Measurements from ENCODE around the gene MYO5B.

MYO5B gene

DNA sequence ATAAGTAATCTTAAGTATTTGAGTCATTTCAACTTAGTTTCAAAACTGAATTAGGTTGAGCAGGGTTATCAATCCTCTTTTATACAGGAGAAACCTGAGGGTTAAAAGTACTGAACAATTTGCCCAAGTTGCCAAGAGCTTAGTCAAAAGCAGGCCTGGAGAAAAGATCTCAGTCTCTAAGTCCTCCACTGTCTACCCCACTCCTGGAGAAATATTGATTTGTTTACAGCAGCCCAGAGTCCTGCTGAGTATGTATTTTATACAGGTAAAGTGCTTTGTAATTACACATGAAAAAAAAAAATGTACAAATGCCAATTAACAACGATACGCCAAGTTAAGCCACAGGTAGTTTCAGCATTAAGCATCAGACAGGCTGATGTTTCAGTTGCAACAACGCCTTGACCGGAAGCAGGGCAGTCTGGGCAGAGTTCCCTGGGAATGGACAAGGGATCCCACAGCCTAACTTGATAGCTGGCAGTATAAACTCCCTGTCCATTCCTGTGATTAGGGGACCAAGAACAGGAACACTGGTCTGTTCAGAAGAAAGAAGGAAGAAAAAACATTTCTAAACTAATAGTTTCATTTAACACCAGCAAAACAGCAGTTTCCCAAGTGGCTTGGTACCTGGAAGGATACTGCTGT lies 132.9 kb downstream of the MYO5B start:
- no peak for DNase-seq

DNA sequence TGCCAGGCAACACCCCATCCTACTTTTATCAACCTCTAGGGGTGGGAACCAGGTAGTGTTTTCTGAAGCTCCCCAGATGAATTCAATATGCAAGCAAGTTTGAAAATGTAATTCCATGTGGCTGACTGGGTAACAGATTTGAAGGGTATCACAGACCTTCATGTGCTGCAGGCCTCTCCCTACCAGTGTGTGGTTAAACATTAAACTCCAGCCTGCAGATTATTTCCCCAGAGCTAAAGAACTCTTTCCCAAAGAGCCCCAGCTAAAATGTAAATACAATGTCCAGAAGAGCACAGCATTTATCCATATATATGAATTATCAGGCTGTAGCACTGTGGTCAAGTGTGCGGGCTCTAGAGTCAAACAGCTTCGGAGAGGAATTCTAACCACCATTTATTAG lies 134.1 kb downstream of the MYO5B start:
- DNase-seq: no peak

DNA sequence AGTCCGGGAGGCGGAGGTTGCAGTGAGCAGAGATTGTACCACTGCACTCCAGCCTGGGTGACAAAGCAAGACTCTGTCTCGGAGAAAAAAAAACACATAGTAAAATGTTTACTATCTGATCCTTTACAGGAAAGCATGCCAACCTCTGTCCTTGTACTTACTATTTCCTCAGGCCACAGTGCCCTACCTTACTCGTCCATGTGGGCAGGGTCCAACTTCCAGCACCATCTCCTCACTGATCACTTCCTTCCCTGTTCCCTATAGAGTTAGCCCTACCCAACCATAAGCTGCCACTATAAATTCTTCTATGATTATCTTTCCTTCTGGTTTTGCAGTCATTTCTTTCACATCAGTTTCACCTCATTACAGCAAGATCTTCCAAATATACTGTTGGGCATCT lies 136.2 kb downstream of the MYO5B start:
- no peak for DNase-seq

DNA sequence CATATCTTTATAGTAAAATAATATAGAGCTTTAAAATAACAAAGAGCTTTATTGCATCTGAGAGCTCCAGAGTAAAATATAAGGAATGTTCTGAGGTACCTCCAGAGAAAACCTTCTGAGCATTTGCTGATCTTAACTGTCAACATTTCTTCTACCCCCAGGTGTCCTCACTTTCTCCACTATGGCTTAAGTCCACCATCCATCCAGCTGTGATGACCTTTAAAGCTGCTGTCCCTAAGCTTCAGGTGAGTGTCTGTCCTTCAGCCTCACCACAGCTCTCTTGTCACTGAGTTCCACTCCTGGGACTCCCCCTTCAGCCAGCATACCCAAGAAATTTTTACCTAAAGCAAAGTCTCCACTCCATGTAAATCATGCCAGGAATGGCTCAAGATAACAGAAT lies 137.9 kb downstream of the MYO5B start:
- DNase-seq: no peak

DNA sequence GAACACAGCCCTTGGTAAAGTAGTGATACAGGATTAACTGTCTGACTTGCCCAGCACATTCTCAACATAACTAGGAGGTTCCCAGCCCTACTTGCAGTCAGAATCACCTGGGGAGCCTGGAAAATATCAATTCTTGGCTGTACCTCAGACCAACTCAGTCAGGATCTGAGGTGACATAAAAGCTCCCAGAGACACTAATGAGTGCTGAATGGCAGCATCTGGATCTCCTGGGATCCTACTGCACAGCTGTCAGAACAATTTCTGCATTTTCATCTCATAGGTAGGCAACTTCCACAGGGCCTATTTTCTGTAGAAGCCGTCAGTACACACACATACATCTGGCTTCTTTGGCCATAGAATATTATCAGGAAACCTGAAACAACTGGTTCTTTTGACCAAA lies 138.8 kb downstream of the MYO5B start:
- DNase-seq: no peak

DNA sequence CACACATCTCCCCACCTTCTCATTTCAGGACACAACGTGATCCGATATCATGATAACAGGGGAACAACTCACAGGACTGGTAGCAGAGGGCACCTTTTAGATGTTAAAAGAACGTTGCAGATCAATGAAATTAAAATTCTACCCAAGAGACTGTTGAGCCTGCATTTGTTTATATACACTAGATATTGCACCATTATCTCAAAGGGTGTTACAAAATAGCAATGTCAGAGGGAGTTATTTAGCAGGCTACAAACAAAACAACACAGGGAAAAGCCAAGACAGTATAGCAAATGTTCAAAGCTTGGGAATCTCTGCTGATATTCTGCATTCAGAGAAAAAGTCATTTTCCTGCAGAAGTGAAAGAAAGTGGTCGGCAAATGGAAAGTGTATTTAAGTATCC lies 139.5 kb downstream of the MYO5B start:
- DNase-seq: no peak

DNA sequence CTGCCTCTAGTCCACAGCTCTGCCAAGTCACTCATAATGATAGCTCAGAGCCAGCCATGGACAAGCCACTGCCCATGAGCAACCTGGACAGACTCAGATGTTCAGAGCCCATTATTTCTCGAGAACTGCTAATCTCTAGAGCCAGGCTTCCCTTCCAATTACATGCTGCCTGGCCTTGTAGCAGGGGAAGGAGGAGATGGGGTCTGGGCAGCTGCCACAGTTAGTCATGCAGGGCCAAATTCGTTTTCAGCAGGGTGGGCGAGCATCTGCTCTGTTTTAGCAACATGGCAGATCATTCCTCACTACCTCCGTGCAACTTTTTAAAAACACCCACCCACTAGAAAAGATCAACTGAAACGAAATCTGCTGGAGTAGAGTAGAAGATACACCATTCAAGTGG lies 141.8 kb downstream of the MYO5B start:
- no peak for DNase-seq

DNA sequence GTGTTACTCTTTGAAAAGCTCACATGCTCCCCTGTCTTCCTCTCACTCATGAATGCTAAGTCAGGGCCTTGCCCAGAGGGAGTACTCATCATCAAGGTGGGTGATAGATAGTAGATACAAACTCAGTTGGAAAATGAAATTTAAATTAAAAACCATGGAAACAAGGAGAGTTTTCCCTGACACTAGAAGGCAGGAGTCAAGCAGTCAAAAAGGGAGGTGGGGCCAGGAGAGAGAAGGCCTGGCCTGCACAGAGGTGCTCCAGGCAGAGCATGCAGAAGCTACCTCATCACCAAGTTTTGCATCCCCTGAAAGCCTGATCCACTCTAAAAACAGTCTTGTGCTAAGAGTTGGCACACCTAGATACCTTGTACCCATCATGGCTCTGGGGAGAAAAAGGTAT lies 143.7 kb downstream of the MYO5B start:
- no peak for DNase-seq

DNA sequence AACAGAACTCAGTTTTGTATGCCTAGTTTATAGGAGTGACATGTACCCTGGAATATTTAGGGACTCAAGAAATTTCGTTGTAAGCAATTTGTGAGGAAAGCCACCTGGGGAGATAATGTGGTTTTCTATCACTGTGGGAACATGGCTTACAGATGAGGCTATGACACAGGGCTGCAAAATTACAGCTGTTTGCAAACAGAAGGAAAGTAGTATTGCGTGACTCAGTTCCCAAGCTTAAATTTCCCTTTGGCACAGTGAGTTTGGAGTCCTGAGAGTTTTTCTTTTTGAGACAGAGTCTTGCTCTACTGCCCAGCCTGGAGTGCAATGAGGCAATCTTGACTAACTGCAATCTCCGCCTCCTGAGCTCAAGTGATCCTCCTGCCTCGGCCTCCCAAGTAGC lies 149.8 kb downstream of the MYO5B start:
- no peak for DNase-seq

DNA sequence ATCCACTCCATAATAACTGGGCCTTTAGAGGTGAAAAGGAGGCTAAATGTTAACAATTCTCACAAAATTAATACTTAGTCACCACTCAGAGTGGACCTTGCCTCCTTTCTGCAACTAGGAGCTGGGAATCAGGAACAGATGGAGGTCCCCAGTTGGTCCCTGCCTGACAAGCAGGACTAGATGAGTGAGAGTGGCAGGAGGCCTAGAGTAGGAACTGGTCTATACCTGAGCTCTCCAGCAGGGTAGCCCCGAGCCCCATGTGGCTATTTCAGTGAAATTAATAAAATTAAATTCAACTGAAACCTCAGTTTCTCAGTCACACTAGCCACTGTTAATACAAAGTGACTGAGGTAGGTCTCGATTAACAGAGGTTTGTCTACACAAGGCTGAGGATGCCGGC lies 150.5 kb downstream of the MYO5B start:
- DNase-seq: no peak

DNA sequence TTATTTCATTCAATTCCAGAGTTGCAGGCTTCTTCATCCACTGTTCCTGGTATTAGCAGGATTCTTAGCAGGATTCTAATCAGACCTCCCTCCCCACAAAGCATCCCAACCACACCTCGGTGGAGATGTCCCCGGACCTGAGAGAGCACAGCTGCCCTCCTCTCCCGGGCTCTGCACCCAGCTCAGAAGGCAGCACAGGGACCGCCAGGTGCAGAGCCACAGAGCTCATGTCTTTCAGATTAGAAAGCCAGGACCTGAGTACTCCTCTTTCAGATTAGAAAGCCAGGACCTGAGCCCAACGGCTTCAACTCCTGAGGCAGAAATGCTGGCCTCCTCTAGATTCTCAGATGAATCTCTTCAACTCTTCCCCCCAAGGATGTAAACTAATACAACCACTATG lies 152.3 kb downstream of the MYO5B start:
- no peak for DNase-seq

DNA sequence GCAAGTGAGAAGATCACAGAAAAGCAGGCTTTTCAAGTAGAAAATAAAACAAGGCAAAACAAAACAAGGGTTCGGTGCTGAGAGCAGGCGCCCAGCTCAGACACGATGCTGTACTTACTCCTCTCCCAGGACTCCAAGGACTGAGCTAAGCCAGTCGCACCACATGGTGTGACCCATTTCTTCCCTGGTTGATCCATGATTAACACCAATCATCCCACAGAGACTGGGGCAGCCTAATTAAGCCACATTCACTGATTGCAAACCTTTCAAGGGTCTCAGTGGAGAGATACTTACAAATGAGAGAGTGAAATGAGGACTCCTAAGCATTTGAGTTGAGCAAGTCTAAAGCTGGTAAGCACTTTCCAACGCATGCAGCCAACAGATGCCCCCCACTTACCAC lies 155.2 kb downstream of the MYO5B start:
- DNase-seq: no peak

DNA sequence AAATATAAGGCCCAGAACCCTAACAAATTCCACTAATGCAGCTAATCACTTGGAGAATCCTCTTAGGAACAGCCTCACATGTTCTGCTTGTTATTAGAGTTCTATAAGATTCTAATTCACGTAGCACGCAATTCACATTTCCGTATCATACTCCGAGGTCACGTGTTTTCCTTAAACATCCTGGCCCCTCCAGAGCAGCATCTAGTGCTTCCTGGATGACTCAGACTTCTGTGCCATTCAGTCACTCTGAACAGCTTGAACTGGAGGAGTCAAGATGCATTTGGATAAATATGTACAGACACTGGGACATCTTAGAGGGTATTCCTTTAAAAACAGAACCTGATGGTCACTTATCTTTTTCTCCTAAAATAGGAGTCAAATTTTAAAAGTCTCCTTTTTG lies 156.5 kb downstream of the MYO5B start:
- DNase-seq: no peak

DNA sequence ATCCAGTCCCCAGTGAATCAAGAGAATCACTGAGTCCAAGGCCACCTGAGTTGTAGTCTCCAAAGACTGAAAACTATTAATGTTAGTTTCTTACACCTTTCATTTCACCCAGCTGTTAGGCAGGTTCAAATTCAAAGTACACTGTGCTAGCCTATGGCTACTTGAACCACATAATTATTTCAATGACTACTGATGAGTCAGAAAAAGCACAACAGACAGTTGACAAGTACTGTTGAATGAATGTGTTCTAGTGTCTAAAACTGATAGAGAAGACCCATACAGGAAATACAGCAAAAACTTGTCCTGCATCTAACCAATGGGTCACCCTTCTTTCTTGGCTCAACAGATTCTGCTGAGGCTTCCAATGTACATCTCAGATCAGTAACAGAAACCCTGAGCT lies 160.9 kb downstream of the MYO5B start:
- DNase-seq: no peak

DNA sequence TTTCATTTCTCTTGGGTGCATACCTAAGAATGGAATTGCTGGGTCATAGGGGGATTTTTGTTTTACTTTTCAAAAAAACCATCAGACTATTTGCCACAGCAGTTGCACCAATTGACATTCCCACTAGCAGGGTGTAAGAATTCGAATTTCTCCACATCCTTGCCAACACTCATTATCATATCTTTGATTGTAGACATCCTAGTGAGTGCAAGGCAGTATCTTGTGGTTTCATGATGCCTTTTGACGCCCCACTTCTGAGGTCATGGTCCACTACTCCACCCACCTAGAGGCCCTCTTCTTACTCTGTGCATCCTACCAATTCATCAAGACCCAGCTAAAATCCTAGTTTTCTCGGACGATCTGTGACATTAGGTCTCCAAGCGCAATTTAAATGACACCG lies 161.9 kb downstream of the MYO5B start:
- no peak for DNase-seq

DNA sequence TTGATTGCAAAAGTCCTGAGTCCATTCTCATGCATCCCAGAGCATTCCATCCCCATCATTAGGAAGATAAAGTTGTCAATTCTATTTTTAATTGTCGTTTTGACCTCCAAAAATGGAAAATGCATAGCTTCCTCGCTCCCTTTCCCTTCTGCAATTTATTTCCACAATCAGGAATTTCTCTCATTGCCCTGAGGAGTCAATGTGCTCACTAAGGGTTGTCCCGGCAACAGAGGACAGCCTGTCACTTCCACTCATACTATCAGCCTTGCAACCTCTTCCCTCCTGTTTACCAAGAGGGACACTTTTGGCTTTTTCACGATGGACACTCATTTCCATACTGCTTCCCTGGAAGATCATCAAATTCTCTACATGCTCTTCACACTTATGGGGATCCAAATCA lies 164.8 kb downstream of the MYO5B start:
- DNase-seq: no peak

DNA sequence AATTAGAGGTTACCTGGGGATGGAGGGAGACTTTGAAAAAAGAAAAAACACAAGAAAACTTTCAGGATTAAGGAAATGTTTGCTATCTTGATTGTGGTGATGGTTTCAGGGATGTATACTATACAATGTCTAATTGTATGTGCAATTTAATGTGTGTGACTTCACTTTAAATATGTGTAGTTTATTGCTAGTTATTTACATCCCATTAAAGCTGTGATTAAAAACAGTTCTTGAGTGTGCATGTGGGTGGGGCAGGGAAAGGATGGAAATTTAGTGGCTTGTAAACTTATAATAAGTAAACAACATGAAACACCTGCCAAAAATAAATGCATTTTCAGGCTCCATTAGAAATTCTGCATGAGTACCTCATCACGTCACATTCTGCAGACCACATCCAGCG lies 167.0 kb downstream of the MYO5B start:
- no peak for DNase-seq

DNA sequence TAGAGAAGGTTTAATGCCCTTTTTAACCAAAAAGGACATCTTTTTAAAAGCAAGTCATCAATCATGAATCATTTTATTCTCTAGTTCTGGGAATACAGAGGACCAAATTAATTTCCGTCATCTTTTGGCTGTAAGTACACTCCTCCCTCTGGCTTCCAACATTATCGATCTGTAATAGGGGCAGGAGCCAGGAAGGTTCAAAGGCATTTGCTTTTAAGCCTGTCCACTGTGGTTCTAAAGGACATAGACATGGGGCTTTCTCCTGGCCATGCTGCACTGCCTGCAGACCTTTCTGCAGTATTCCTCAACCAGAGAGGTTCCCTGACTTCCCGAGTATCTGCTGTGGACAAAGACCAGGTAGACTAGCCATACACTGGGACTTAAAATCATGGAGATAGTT lies 170.5 kb downstream of the MYO5B start:
- no peak for DNase-seq

DNA sequence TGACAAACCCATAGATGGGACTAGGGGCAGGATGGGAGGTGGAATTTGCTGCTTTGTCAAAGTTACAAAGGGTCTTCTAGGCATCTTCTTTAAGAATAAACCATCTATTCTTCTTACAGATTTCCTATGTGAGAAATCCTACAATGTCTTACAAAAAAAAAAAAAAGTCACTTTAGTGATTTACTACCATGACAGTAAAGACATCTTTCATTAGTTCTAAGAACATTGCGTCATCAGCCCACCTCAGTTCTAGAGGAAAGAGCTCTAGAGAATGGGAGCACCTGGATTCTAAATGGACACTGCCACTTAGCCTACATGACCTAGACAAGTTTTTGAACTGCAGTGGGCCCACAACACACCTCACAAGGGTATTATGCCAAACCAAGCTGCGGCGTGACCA lies 172.0 kb downstream of the MYO5B start:
- no peak for DNase-seq

DNA sequence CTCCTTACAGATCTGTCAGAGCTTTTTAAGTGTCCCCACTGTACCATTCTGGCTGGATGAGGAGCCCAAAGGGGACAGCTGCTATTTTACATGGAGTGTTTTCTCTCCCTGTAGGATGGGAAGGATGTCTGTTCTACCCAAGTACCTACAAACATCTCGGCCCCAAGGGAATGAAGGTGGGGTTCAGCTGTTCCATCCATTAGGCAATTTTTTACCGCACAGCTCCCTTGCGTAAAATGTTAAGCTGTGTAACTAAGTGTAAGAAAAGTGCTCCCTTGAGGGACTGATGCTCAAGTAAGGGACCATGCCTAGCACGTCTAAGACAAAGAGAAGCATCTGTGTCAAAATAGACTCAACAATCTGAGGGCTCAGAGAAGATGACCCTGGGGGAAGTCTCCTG lies 180.3 kb downstream of the MYO5B start:
- no peak for DNase-seq

DNA sequence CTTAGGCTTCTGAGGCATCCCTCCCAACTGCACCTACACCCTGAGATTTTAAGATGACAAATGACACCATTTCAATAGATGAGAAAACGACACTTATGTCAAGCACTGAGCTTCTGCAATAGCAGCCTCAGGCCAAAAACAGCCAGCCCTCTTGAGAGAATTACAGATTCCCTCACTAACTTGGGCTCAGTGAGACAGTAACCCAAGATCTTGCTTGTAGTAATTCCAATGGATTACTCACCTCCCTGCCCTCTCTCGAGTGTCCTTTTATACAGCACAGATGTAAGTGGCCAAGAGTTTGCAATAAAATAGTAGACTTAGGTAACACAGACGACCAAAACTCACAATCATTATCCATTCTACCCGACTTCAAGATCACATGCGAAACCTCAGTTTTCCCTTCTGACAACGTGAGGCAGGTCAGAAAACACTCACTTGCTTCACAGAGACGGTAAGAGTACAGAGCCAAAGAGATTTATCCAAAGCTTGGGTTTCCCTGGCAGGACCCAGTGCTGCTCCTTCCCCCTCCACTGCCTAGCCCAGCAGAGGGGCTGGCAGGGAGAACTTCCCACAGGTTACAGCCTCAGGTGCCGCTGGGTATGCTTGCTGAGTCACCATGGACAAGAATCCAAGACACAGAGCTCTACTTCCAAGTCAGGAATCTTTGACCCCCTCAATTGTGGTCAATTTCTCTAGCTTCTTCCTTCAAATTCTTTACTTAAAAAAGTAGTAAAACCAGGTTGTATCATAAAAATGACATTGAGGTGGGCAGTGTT lies 181.4 kb downstream of the MYO5B start:
- no peak for DNase-seq

DNA sequence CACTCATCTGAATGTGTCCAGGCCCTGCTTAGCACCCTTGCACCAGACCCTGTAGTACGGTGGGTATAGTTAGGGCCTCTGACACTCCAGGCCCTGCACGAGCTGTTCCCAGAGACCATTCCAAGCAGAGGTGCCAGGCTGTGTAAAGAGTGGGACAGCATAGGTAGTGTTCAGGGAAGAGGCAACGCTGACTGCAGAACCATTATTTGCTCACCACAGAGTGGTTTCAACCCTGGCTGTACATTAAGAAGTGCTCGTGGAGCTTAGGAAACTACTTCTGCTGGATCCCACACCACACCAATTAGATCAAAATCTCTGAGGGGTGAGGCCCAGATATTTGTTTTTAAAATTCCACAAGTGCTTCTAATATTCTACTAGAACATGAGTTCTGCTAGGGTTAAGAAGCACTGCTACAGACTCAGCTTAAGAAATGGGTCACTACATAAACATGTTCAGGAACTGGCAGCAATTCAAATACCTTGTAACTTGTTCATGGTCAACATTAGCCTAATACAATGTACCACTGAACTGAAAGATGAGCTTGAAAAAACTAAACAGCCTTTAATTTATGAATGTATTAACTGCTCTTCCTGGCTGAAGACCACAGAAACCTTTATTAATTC lies 183.0 kb downstream of the MYO5B start:
- no peak for DNase-seq

DNA sequence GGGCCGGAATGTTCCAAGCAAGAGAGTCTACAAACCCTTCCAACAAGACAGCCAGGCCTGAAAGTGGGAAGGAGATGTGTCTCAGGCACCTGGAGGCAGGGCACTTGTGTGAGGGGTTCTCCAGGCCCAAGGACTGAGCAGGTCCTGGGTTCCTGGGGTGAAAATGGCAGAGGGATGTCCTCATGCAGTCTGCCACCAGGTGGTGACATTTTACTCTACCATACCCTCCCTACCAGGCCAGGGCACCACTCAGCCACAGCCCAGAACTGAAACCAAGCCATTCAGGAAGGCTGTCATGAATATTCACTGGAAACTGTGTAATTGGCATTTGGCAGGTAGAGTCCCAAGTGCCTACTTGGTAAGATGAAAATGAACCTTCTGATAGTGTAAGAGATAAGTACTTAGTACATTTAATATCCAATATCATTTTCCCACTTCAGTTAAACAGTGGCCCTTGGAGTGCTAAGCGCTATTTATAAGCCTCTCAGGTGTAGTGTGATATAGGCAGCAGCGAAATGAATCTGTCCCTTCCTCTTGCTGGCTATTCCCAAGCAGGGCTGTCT lies 185.1 kb downstream of the MYO5B start:
- peak; percentile 14 for DNase-seq

DNA sequence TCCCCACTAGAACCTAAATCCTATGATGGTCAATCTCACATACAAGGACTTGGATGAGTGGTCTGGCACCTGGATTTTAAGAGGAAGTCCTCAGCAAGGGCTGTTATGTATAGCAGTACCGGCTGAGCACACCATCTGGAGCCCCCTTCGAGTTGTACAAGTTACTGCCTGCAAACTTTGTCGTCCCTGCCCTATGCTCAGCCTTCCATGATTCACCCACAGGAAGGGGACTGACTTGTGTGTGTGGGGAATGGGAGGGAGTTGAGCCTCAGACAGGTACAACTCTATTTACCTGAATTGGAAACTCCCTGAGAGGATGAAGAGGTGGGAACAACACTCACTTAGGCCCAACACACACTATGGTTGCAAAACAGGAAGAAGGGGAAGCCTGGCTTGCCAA lies 186.6 kb downstream of the MYO5B start:
- no peak for DNase-seq
